ENCODE data around the gene BTBD9. TPM values are rescaled to one million over a fixed set of nuclear protein-coding genes. Genes with fewer than 3 reads are reported as not detected.

The BTBD9 gene
- total RNA-seq, 1 experiment from 2014 or later: 8.9 TPM

GRCh38 chr6:38270367-38270766 lies 369.4 kb downstream of the BTBD9 start:
- Histone ChIP-seq H3K79me2 (ENCODE audit: insufficient read depth, low read length) (no peaks in the 10 kb centered on the region), H4K91ac (ENCODE audit: insufficient read length, low read depth, low read length) (no peak overlapping the region), H2AFZ (ENCODE audit: low read length) (no peak overlapping the region), H4K5ac (ENCODE audit: insufficient read length, low read depth, low read length) (no peak overlapping the region), H2BK120ac (ENCODE audit: low read depth, low read length, poor library complexity, severe bottlenecking) (no peak overlapping the region), H3K23me2 (ENCODE audit: insufficient read length, low read depth, low read length, poor library complexity, severe bottlenecking) (no peaks in the 10 kb centered on the region), H2BK20ac (ENCODE audit: low read depth, low read length, poor library complexity, severe bottlenecking) (no peak overlapping the region), H2AK5ac (ENCODE audit: insufficient read length, low read length) (peak overlapping the region; percentile 13), H3K27me3 (ENCODE audit: insufficient read depth, low read length) (no peaks in the 10 kb centered on the region), H4K20me1 (ENCODE audit: control insufficient read depth, insufficient read depth, insufficient read length) (no peaks in the 10 kb centered on the region), H2BK5ac (ENCODE audit: insufficient read length, low read length) (no peak overlapping the region), H3K56ac (ENCODE audit: insufficient read length, low read depth, low read length) (no peak overlapping the region), H3T11ph (ENCODE audit: low read length) (no peak overlapping the region), H3K9me3 (ENCODE audit: control insufficient read depth, low read depth, low read length) (no peaks in the 10 kb centered on the region), H3K4ac (ENCODE audit: low read depth, low read length) (no peak overlapping the region; the same call in 1 of the 2 replicates), H3K14ac (ENCODE audit: insufficient read depth, low read length) (no peak overlapping the region), H2BK15ac (ENCODE audit: low read depth, low read length) (no peak overlapping the region), H3K9ac (ENCODE audit: extremely low read depth, insufficient read length, low read length) (no peak overlapping the region), H3K23ac (ENCODE audit: insufficient read length, low read depth, low read length) (no peak overlapping the region), H3K4me1 (ENCODE audit: insufficient read depth, low read length) (peaks cover 19% of the 10 kb centered on the region), H3K27ac (ENCODE audit: insufficient read length, low read depth, low read length) (no peak overlapping the region), H3K18ac (ENCODE audit: insufficient read length, low read depth, low read length) (no peak overlapping the region), H4K8ac (replicated peaks; ENCODE audit: insufficient read length, low read depth, low read length) (no peak overlapping the region), H3K79me1 (ENCODE audit: insufficient read depth, low read depth, low read length, poor library complexity, severe bottlenecking) (no peaks in the 10 kb centered on the region), H3K4me2 (ENCODE audit: insufficient read depth, insufficient read length, low read length) (no peak overlapping the region), H2BK12ac (ENCODE audit: insufficient read length, low read depth, low read length) (no peak overlapping the region)
- peak overlapping the region in 1 of 3 experiments; percentile 12; a peak in 3 of 7 replicates for H3K27ac Mint-ChIP-seq
- H3K4me3 Mint-ChIP-seq: no peak overlapping the region; a peak in 1 of 5 replicates
- H3K4me1 Mint-ChIP-seq: peaks cover 40% of the 10 kb centered on the region in 2 experiments
- H3K9me3 Mint-ChIP-seq: no peaks in the 10 kb centered on the region
- no peaks in the 10 kb centered on the region for H3K27me3 Mint-ChIP-seq (ENCODE audit: low read depth)
- TF ChIP-seq CTCF (conservative IDR thresholded peaks at IDR 0.05): no peak
- no CpG with 5 or more reads among the region's 1 CpG for whole genome bisulfite sequencing (ENCODE audit: extremely low coverage, insufficient read length, low lambda C conversion rate)
- no peaks in the 10 kb centered on the region for H3K36me3 Mint-ChIP-seq (ENCODE audit: insufficient read depth in 1 of 3, low read depth in 3 of 3)
- DNase-seq: no peak

All from H9 (cell line).